WTC11 (cell line): ENCODE data around the gene DCUN1D5. TPM values are rescaled to one million over a fixed set of nuclear protein-coding genes. Genes with fewer than 3 reads are reported as not detected.

Source experiments
- ATAC-seq: fragments of 200-7000 bp; cut with Tn5 transposase; 2 replicates; pipeline ENCODE4 v1.10.0; 2021; ENCODE audit warnings: mild to moderate bottlenecking, moderate library complexity
- CTCF ChIA-PET: fragments of 300-600 bp; sonication (Branson Sonifier 250); formaldehyde crosslinking; loops from one replicate; lab custom pipeline; 2021; ENCODE audit warnings: antibody characterized with exemption; lab: Charles Lee
- POLR2A ChIA-PET: fragments of 350-600 bp; sonication (Branson Sonifier 250); formaldehyde crosslinking; loops from one replicate; lab custom pipeline; 2021; ENCODE audit warnings: antibody characterized with exemption; lab: Charles Lee
- DNase-seq: peaks from one replicate; pipeline ENCODE4 v3.0.0; 2021; ENCODE audit warnings: low spot score
- H3K27ac Mint-ChIP-seq: 2 replicates; pipeline ENCODE4 v1.8.0; 2021; ENCODE audit warnings: mixed read lengths
- H3K27me3 Mint-ChIP-seq: 2 replicates; pipeline ENCODE4 v1.8.0; 2021; ENCODE audit warnings: low read depth, mild to moderate bottlenecking, moderate library complexity, mixed read lengths
- H3K36me3 Mint-ChIP-seq: 2 replicates; pipeline ENCODE4 v1.8.0; 2021; ENCODE audit warnings: mixed read lengths
- H3K4me1 Mint-ChIP-seq: 2 replicates; pipeline ENCODE4 v1.8.0; 2022; ENCODE audit warnings: mixed read lengths
- H3K4me3 Mint-ChIP-seq: 2 replicates; pipeline ENCODE4 v1.8.0; 2021; ENCODE audit warnings: mild to moderate bottlenecking, moderate library complexity, mixed read lengths
- H3K9me3 Mint-ChIP-seq: 2 replicates; pipeline ENCODE4 v1.8.0; 2021; ENCODE audit warnings: mixed read lengths
- ATF1 ChIP-seq: sonication (generic); formaldehyde crosslinking; IDR thresholded peaks from 2 replicates; pipeline ENCODE4 v1.8.1; 2023; ENCODE audit warnings: mild to moderate bottlenecking, moderate library complexity, missing genetic modification reagents
- ATF3 ChIP-seq: sonication (generic); formaldehyde crosslinking; conservative IDR thresholded peaks from 2 replicates; pipeline ENCODE4 v1.8.1; 2022; ENCODE audit warnings: mild to moderate bottlenecking, missing genetic modification reagents
- CREM ChIP-seq: sonication (generic); formaldehyde crosslinking; IDR thresholded peaks from 2 replicates; pipeline ENCODE4 v1.8.1; 2022; ENCODE audit warnings: mild to moderate bottlenecking, missing genetic modification reagents, moderate library complexity
- CTCF ChIP-seq: fragments of 200-600 bp; IDR thresholded peaks from 2 replicates; pipeline ENCODE4 v1.8.0; 2022; ENCODE audit warnings: antibody characterized with exemption
- E2F5 ChIP-seq: sonication (generic); formaldehyde crosslinking; IDR thresholded peaks from 2 replicates; pipeline ENCODE4 v1.8.1; 2022; ENCODE audit warnings: mild to moderate bottlenecking, moderate library complexity, missing genetic modification reagents
- FOXP4 ChIP-seq: sonication (generic); formaldehyde crosslinking; IDR thresholded peaks from 2 replicates; pipeline ENCODE4 v1.8.0; 2022; ENCODE audit warnings: mild to moderate bottlenecking, missing genetic modification reagents
- GABPB1 ChIP-seq: sonication (generic); formaldehyde crosslinking; IDR thresholded peaks from 2 replicates; pipeline ENCODE4 v1.8.1; 2023; ENCODE audit warnings: mild to moderate bottlenecking, missing genetic modification reagents
- IRF2 ChIP-seq: sonication (generic); formaldehyde crosslinking; IDR thresholded peaks from 2 replicates; pipeline ENCODE4 v1.8.0; 2022; ENCODE audit warnings: low read depth, missing genetic modification reagents, borderline replicate concordance
- KAT7 ChIP-seq: sonication (generic); formaldehyde crosslinking; IDR thresholded peaks from 2 replicates; pipeline ENCODE4 v1.8.1; 2023; ENCODE audit warnings: missing genetic modification reagents, mild to moderate bottlenecking, borderline replicate concordance
- MLX ChIP-seq: sonication (generic); formaldehyde crosslinking; IDR thresholded peaks from 2 replicates; pipeline ENCODE4 v1.8.1; 2023; ENCODE audit warnings: mild to moderate bottlenecking, missing genetic modification reagents, moderate library complexity
- MXD4 ChIP-seq: fragments of 250-450 bp; sonication (Bioruptor Pico); IDR thresholded peaks from 2 replicates; pipeline ENCODE4 v1.8.0; 2021; ENCODE audit warnings: mild to moderate bottlenecking, moderate library complexity, borderline replicate concordance
- OVOL2 ChIP-seq: fragments of 250-450 bp; sonication (Bioruptor Pico); IDR thresholded peaks from 2 replicates; pipeline ENCODE4 v1.9.0; 2021; ENCODE audit warnings: mild to moderate bottlenecking, borderline replicate concordance
- USF1 ChIP-seq: sonication (generic); formaldehyde crosslinking; IDR thresholded peaks from 2 replicates; pipeline ENCODE4 v1.8.0; 2022; ENCODE audit warnings: mild to moderate bottlenecking, missing genetic modification reagents
- USF2 ChIP-seq: sonication (generic); formaldehyde crosslinking; IDR thresholded peaks from 2 replicates; pipeline ENCODE4 v1.8.1; 2023; ENCODE audit warnings: mild to moderate bottlenecking, missing genetic modification reagents, moderate library complexity
- ZNF219 ChIP-seq: sonication (generic); formaldehyde crosslinking; IDR thresholded peaks from 2 replicates; pipeline ENCODE4 v1.8.0; 2023; ENCODE audit warnings: missing genetic modification reagents, mild to moderate bottlenecking, borderline replicate concordance
- ZNF396 ChIP-seq: fragments of 250-450 bp; sonication (Bioruptor Pico); IDR thresholded peaks from 2 replicates; pipeline ENCODE4 v1.8.0; 2021; ENCODE audit warnings: mild to moderate bottlenecking, moderate library complexity, borderline replicate concordance
- ZNF425 ChIP-seq: fragments of 250-450 bp; sonication (Bioruptor Pico); conservative IDR thresholded peaks from 2 replicates; pipeline ENCODE4 v1.9.0; 2021; ENCODE audit warnings: mild to moderate bottlenecking
- total RNA-seq: library from RNA; stranded (reverse); gene quantifications from 3 replicates; pipeline ENCODE4 v1.2.3, GENCODE V29; 2021

The DCUN1D5 gene
- total RNA-seq, 1 experiment from 2014 or later = 98.2 TPM

GRCh38 chr11:103069367-103069766 lies 22.6 kb downstream of the DCUN1D5 start:
- no peak for DNase-seq
- Mint-ChIP-seq H3K27me3 (no peaks in the 10 kb centered on the region), H3K9me3 (no peaks in the 10 kb centered on the region), H3K36me3 (peaks cover 44% of the 10 kb centered on the region), H3K27ac (peak overlapping the region; percentile 89), H3K4me1 (peaks cover 19% of the 10 kb centered on the region), H3K4me3 (no peak overlapping the region)
- ChIA-PET CTCF (interaction anchor here (0.8 kb wide), 1 partner anchor 275 kb away, joined by 4 read pairs; no protein-coding TSS in a partner anchor), POLR2A (no interaction called here)
- no peak for TF ChIP-seq GABPB1 (CRISPR knock-in tag)
- ATAC-seq = peak; percentile 89

- H3K27me3 Mint-ChIP-seq = no peaks in the 10 kb centered on the region
- peaks cover 19% of the 10 kb centered on the region for H3K4me1 Mint-ChIP-seq
- peaks cover 35% of the 10 kb centered on the region for H3K36me3 Mint-ChIP-seq
- ChIA-PET POLR2A (no interaction called here), CTCF (no interaction called here)
- H3K4me3 Mint-ChIP-seq = no peak overlapping the region
- H3K27ac Mint-ChIP-seq = no peak overlapping the region
- DNase-seq = no peak
- no peaks in the 10 kb centered on the region for H3K9me3 Mint-ChIP-seq
- ATAC-seq = no peak
- TF ChIP-seq ZNF219 (CRISPR knock-in tag) (no peak), MXD4 (no peak), CTCF (no peak), ZNF396 (no peak), USF1 (CRISPR knock-in tag) (no peak), KAT7 (CRISPR knock-in tag) (no peak), E2F5 (no peak), USF2 (no peak), ATF1 (CRISPR knock-in tag) (no peak), FOXP4 (CRISPR knock-in tag) (no peak), CREM (CRISPR knock-in tag) (no peak), OVOL2 (no peak), IRF2 (CRISPR knock-in tag) (no peak), MLX (CRISPR knock-in tag) (no peak)
Observed at GRCh38 chr11:103067118-103067517, 24.8 kb downstream of the DCUN1D5 start.

- no peak for ATAC-seq
- Mint-ChIP-seq H3K27ac (no peak overlapping the region), H3K27me3 (no peaks in the 10 kb centered on the region), H3K4me3 (no peak overlapping the region), H3K36me3 (peaks cover 40% of the 10 kb centered on the region), H3K4me1 (no peaks in the 10 kb centered on the region), H3K9me3 (no peaks in the 10 kb centered on the region)
- CTCF ChIA-PET = no interaction called here
- no peak for DNase-seq
- POLR2A ChIA-PET = interaction anchor here (0.7 kb wide), 2 partner anchors 389 to 535 kb away, joined by 3 to 4 read pairs; no protein-coding TSS in a partner anchor
- no peak for TF ChIP-seq ZNF425 (CRISPR knock-in tag)
- TF ChIP-seq ATF3 (CRISPR knock-in tag) = no peak
Observed at GRCh38 chr11:103061656-103062055, 30.3 kb downstream of the DCUN1D5 start.
